Measurements from ENCODE around the gene RNU11.
A peak's percentile ranks its signal among the peaks of the same experiment; 100 is the strongest.
"Not testable (repeated sequence)": the region's sequence is repeated elsewhere in the genome, so short reads cannot be mapped to it uniquely, and the experiment has no call there.

RNU11 gene

GRCh38 chr1:28663871-28664470 is 15.6 kb downstream of the RNU11 start:
- DNase-seq, result peak; percentile 12

- DNase-seq, result no peak
Observed at GRCh38 chr1:28666806-28667205, 18.4 kb downstream of the RNU11 start.

GRCh38 chr1:28668191-28668955 is 20.0 kb downstream of the RNU11 start, which contains the start of gene GMEB1:
Gene GMEB1, plus strand, starts transcription at chr1:28668784. Its CDS starts 14,829 bp downstream, at chr1:28683613.
- peak; percentile 89 for DNase-seq

- DNase-seq, result peak; percentile 78
Observed at GRCh38 chr1:28668956-28669723, 20.7 kb downstream of the RNU11 start.

- DNase-seq, result no peak
Observed at GRCh38 chr1:28671254-28671780, 22.9 kb downstream of the RNU11 start.

- not testable (repeated sequence) for DNase-seq
Observed at GRCh38 chr1:28672971-28673370, 24.6 kb downstream of the RNU11 start.

- DNase-seq, result no peak
Observed at GRCh38 chr1:28675924-28676257, 27.5 kb downstream of the RNU11 start.

GRCh38 chr1:28680151-28680550 is 31.8 kb downstream of the RNU11 start:
- DNase-seq, result no peak

GRCh38 chr1:28682840-28683239 is 34.4 kb downstream of the RNU11 start:
- DNase-seq, result no peak

GRCh38 chr1:28684937-28685336 is 36.5 kb downstream of the RNU11 start:
- no peak for DNase-seq

- not testable (repeated sequence) for DNase-seq
Observed at GRCh38 chr1:28691627-28692026, 43.2 kb downstream of the RNU11 start.

All from fibroblast of skin of abdomen (primary cell).